NCI-H524 treated with DMSO at 0.1 percent for 48 hours (cell line): Measurements from ENCODE around the gene BCL11B.

ENCODE experiments used
- DNase-seq: peaks from one replicate; lab custom pipeline; 2025; lab: John Stamatoyannopoulos, UW

Gene BCL11B

DNA sequence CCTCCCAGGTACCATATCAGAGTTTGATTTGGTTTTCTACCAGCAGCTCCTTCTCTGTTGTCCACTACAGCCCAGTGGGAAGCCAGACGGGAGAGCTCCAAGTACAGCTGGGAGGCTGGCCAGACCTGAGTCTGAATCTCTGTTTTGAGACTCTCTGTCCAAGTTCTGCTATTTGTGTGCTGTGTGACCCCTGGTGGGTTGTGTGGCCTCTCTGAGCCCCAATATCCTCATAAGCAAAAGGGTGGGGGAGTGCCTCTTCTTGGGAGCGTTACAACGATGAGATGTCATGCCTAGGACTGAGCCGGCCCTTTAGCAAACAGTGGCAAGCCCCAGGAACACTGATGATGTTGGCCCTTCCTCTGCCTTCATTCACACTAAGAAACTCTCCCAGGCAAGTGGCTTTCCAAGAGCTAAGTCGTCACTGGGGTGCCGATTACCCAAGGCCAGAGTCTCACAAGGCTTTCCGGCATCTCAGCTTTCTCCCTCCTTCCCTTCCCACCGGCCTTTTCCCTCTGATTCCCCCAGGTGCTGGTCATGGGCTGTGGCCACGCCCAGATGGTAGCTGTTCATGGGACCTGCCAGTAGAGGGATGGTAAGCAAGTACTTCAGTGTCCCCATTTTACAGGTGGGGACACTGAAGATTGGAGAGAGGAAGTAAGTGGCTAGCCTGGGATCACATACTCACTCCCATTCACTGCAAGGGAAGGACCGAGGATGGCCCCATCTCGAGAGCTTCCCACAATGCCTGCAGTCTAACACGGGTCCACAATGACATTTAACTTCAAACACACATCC is 47.7 kb downstream of the BCL11B start:
- no peak for DNase-seq

GRCh38 chr14:99221445-99221844 is 50.6 kb downstream of the BCL11B start:
- DNase-seq, result no peak

DNA sequence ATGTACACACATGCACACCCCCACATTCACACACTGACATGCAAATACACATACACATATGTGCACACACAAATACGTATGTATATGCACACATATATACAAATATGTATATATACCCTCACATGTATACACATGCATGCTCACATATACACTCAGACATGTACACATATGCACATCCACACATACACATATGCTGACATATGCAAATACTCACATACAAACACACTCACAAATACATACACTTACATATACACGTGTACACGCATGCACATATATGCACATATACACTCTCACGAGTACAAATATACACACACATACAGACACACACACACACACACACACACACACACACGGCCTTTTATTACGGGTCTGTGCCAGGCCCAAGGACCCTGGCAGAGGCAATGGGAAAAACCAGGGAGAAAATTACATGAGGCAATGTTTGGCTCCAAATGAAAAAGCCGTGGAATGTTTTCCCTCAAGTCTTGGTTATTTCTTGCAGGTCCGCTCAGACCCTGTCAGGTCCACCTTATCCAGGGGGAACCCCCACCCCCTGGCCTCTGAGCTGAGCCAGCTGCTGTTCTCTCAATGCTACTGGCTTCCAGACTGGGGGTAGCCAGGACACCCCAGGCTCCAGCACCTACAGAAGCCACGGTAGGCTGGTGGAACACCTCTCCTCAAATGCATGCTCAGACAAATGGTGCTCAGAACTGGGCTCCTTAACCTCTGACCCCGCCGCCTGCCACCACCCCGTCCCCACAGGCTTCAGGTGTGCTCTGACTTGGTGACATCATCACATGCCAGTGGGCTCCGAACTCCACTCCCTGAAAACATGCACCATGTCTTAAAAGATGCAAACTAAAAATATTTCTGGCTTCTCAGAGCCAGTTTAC is 54.7 kb downstream of the BCL11B start:
- DNase-seq, result no peak

DNA sequence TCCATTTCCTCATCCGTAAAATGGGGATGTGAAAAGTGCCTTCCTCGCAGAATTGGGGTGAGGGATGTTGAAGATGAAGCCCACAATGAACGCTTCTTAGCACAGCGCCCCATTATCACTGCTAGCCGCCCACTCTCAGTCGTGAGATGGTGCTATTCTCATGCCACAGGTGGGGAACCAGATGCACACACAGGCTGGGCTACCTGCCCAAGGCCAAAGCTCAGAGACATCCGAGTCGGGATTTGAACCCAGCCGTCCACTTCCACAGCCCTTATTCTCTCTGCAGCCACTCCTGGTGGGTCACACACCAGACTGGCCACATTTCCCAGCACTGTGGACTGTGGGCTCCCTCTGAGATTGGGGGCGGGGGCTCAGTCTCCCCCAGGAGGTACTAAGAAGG is 55.8 kb downstream of the BCL11B start:
- no peak for DNase-seq

DNA sequence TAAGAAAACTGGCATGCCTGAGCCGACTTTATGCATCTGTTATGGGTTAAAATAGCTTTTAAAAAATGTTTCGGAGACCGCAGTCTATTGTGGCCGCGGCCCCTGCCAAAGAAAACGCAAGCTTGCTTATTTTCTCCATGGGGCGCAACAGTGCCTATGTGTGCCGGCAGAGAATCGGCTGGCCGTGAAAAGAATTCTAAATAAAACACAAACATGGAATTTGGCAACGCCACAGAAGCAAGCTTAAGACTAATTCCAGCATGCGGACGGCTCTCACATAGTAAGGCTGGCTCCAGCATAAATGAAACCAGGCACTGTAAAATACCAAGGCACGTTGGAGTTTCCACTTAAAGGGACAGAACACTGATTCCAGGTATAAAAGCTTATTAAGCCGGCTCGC is 56.7 kb downstream of the BCL11B start:
- no peak for DNase-seq

- no peak for DNase-seq
Observed at GRCh38 chr14:99214701-99215100, 57.3 kb downstream of the BCL11B start.

- DNase-seq, result no peak
Observed at GRCh38 chr14:99213527-99213971, 58.4 kb downstream of the BCL11B start.

DNA sequence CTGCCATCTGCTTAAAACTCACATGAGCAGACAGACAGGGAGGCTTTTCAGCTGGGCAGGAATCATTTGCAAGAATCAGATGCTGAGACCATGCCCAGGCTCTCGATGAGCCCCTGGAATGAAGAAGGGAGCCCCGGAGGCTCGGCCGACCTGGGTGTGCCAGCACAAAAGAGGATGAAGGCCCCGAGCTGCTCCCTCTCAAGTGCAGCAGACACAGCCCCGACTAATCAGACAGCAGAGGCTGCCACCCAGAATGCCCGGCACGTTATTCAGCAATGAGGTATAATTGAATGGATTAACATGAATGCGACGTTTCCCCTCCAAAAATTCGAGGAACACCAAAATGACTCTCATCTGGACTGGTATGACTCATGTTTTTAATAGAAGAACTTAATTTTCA is 58.9 kb downstream of the BCL11B start:
- no peak for DNase-seq

GRCh38 chr14:99212646-99213045 is 59.4 kb downstream of the BCL11B start:
- DNase-seq, result no peak

- DNase-seq, result no peak
Observed at GRCh38 chr14:99212199-99212598, 59.8 kb downstream of the BCL11B start.

- no peak for DNase-seq
Observed at GRCh38 chr14:99211410-99211809, 60.6 kb downstream of the BCL11B start.

- DNase-seq, result no peak
Observed at GRCh38 chr14:99210333-99210732, 61.7 kb downstream of the BCL11B start.

- no peak for DNase-seq
Observed at GRCh38 chr14:99209409-99209808, 62.6 kb downstream of the BCL11B start.

- DNase-seq, result no peak
Observed at GRCh38 chr14:99208318-99208717, 63.7 kb downstream of the BCL11B start.

DNA sequence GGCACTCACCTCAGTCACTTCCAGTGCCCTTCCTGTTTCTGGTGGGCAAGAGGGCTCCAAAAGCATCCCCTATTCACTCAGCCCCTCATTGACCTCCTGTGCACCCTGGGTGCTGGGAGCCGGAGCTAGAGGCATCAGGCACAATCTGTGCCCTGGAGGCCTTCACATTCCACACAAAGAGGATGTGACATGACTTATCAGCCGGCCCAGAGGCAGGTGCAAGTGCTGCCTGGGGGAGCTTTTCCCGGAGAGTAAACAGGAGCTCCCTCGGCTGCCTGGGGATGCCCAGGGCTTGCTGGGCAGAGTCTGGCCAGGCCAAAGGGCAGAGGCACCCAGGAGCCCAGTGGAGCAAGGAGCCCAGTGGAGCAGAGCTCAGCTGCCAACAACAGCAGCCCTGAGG is 64.5 kb downstream of the BCL11B start:
- DNase-seq, result no peak

DNA sequence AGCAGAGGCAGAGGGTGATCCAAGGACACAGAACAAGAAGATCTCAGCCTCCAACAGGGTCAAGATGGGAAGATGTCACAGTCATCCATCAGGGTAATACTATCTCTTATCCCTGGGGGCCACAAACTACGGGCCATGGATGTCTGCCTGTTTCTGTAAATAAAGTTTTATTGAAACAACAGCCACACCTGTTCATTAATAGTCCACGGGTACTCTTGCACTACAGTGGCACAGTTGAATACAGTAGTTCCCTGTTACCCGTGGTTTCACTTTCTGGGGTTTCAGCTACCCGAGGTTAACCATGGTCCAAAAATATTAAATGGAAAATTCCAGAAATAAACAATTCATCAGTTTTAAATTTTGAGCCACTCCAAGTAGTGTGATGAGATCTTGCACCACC is 65.9 kb downstream of the BCL11B start:
- DNase-seq, result no peak

- DNase-seq, result no peak
Observed at GRCh38 chr14:99205086-99205688, 66.8 kb downstream of the BCL11B start.

GRCh38 chr14:99203801-99204200 is 68.2 kb downstream of the BCL11B start:
- no peak for DNase-seq

DNA sequence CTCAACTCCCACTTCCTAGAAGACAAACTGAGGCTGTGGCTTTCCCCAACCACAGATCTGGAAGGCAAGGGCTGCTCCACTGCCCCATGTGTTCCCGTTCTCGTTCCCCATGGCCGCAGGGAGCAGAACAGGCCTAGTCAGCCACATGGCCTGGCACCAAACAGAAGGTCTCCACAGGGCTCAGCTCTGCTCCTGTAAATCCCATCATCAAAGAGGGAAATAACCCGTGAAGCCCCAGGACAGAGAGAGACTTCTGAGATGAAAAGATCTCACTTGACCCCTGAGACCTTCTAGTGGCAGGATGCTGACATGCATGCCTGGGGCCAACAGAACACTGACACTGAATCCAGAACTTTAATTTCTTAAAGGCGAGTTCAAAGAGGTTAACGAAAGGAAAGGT is 68.9 kb downstream of the BCL11B start:
- no peak for DNase-seq

DNA sequence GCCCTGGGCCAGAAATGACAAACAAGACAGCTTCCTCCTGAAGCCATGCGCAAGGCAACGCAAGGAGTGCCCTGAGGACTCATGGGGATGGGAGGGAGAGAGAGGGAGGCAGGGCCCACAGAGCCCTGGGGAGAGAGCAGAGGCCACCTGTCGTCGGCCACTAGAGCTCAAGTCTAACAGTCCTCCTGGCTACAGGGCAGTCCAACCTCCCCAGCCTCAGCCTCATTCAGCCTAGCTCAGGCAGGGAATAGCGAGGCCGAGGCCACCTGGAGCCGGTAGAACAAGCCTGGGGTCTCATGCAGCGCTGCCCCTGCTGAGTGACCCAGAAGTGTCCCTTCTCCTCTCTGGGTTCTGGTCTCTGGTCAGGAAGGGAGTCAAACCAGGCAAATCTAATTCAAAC is 69.5 kb downstream of the BCL11B start:
- DNase-seq, result peak; percentile 63

- no peak for DNase-seq
Observed at GRCh38 chr14:99201351-99202073, 70.5 kb downstream of the BCL11B start.

- no peak for DNase-seq
Observed at GRCh38 chr14:99200654-99201005, 71.4 kb downstream of the BCL11B start.
